K562 (cell line): ENCODE results near the gene ZDHHC3. TPM values are rescaled to one million over a fixed set of nuclear protein-coding genes. Genes with fewer than 3 reads are reported as not detected.

Source experiments
- EP300 ChIP-seq: IDR thresholded peaks from 2 replicates; pipeline ENCODE4 v1.6.1; 2012; ENCODE audit warnings: low read length, improper control_type of control experiment
- FOXJ2 ChIP-seq: fragments of 200-800 bp; sonication (Bioruptor generic); IDR thresholded peaks from 2 replicates; pipeline ENCODE4 v1.6.1; 2016; ENCODE audit warnings: missing genetic modification characterization, missing compliant biosample characterization
- MGA ChIP-seq: fragments of 450-650 bp; IDR thresholded peaks from 2 replicates; pipeline ENCODE4 v1.6.1; 2016; ENCODE audit warnings: mild to moderate bottlenecking, moderate library complexity
- MTF1 ChIP-seq: fragments of 250-450 bp; sonication (Bioruptor Pico); IDR thresholded peaks from 2 replicates; pipeline ENCODE4 v1.9.0; 2021; ENCODE audit warnings: moderate library complexity, mild to moderate bottlenecking, inconsistent platforms, borderline replicate concordance
- PCBP2 ChIP-seq: fragments of 200-400 bp; formaldehyde crosslinking; IDR thresholded peaks from 2 replicates; pipeline ENCODE4 v1.6.1; 2018; ENCODE audit warnings: low read length, low read depth, mild to moderate bottlenecking, moderate library complexity; ENCODE audit not compliant: poor library complexity, severe bottlenecking
- RBM22 ChIP-seq: fragments of 200-400 bp; formaldehyde crosslinking; IDR thresholded peaks from 2 replicates; pipeline ENCODE4 v1.6.1; 2018; ENCODE audit warnings: low read length, low read depth; ENCODE audit not compliant: poor library complexity, severe bottlenecking
- SMARCB1 ChIP-seq: IDR thresholded peaks from 2 replicates; pipeline ENCODE4 v1.6.1; 2011; ENCODE audit warnings: improper control_type of control experiment, low read depth; ENCODE audit not compliant: insufficient read length
- SPI1 ChIP-seq: IDR thresholded peaks from 2 replicates; pipeline ENCODE4 v1.6.1; 2011; ENCODE audit warnings: low read depth, low read length, control low read depth, borderline replicate concordance
- THRAP3 ChIP-seq: fragments of 450-650 bp; IDR thresholded peaks from 2 replicates; pipeline ENCODE4 v1.6.1; 2016; ENCODE audit warnings: mild to moderate bottlenecking, inconsistent platforms, borderline replicate concordance
- TRIM24 ChIP-seq, 2 experiments: fragments of 450-650 bp; IDR thresholded peaks; 2 replicates each; pipeline ENCODE4 v1.6.1; 2016
- XRCC3 ChIP-seq: fragments of 450-650 bp; IDR thresholded peaks from 2 replicates; pipeline ENCODE4 v1.6.1; 2017; ENCODE audit warnings: mild to moderate bottlenecking, moderate library complexity
- ZNF583 ChIP-seq: fragments of 250-450 bp; sonication (Bioruptor Pico); IDR thresholded peaks from 2 replicates; pipeline ENCODE4 v1.4.0; 2020
- polyA plus RNA-seq, 8 experiments: library from polyadenylated mRNA; depleted of rRNA in 4 of 8; stranded (reverse) in 5 of 8; unstranded in 3 of 8; fragments of >200 nt; fragmentation: Nextera tagmentation in 2 of 8; fragmentation: Illumina TruSeq in 1 of 8; extraction: Ambion mirVana in 2 of 8; extraction: Trizol in 1 of 8; gene quantifications; 2 replicates each; pipeline versions ENCODE4 v1.2.1 to v1.2.3, GENCODE V29; 2011 to 2014; ENCODE audit warnings: inconsistent platforms in 1 of 8, missing spikeins in 1 of 8
- total RNA-seq, 7 experiments: library from RNA; depleted of rRNA in 6 of 7; stranded (reverse); fragments of >200 nt in 6 of 7; fragmentation: Illumina TruSeq in 2 of 7; extraction: Trizol in 2 of 7; gene quantifications; 2 replicates each; pipeline versions ENCODE4 v1.2.1 to v1.2.3, GENCODE V29; 2011 to 2021; ENCODE audit warnings: low replicate concordance in 1 of 7

Gene ZDHHC3
- total and polyA plus RNA-seq, 9 of the 15 experiments (the other 6 are each of a cell fraction or from before 2014, with no cell fraction given) = 10.3 to 120 (median 67.2) TPM

GRCh38 chr3:45001738-45002137 lies 25.8 kb upstream of the ZDHHC3 start (continued):
- TF ChIP-seq RBM22 (no peak), FOXJ2 (tag) (no peak), PCBP2 (no peak), ZNF583 (CRISPR knock-in tag) (no peak), SPI1 (no peak), XRCC3 (no peak), MTF1 (CRISPR knock-in tag) (no peak), EP300 (no peak), THRAP3 (no peak), TRIM24 (IDR thresholded peaks at IDR 0.05) (no peak), SMARCB1 (no peak), MGA (no peak)
